Brain microvascular endothelial cell (primary cell): ENCODE measurements around the gene PEX5L.

Source experiments
- DNase-seq: peaks from one replicate; pipeline ENCODE4 v3.0.0-alpha.2; 2020
- H3K27ac ChIP-seq: fragments of 250-450 bp; sonication (Bioruptor Pico); 2 replicates; pipeline ENCODE4 v1.5.1; 2020; ENCODE audit warnings: mild to moderate bottlenecking, moderate library complexity
- H3K27me3 ChIP-seq: fragments of 250-450 bp; sonication (Bioruptor Pico); replicated peaks from 2 replicates; pipeline ENCODE4 v1.5.1; 2020; ENCODE audit warnings: mild to moderate bottlenecking
- H3K36me3 ChIP-seq: fragments of 250-450 bp; sonication (Bioruptor Pico); replicated peaks from 2 replicates; pipeline ENCODE4 v1.5.1; 2020; ENCODE audit warnings: mild to moderate bottlenecking
- H3K4me3 ChIP-seq: 2 replicates; pipeline ENCODE4 v1.5.1; 2011; ENCODE audit warnings: low read depth, mild to moderate bottlenecking, control low read depth, low read length, moderate library complexity
- in situ Hi-C: cut with HindIII; loops from 2 replicates; pipeline ENCODE4 v1.10.0; 2017; ENCODE audit warnings: low sequenced_read_pairs, low pct_ligation_motif_present
- TF ChIP-seq, protein P1 (sequence below): IDR thresholded peaks from 2 replicates; pipeline ENCODE4 v1.5.1; 2011; ENCODE audit warnings: low read depth, mild to moderate bottlenecking, moderate library complexity, low read length, control low read depth, inconsistent platforms; ENCODE audit errors: missing control alignments

The PEX5L gene, protein sequence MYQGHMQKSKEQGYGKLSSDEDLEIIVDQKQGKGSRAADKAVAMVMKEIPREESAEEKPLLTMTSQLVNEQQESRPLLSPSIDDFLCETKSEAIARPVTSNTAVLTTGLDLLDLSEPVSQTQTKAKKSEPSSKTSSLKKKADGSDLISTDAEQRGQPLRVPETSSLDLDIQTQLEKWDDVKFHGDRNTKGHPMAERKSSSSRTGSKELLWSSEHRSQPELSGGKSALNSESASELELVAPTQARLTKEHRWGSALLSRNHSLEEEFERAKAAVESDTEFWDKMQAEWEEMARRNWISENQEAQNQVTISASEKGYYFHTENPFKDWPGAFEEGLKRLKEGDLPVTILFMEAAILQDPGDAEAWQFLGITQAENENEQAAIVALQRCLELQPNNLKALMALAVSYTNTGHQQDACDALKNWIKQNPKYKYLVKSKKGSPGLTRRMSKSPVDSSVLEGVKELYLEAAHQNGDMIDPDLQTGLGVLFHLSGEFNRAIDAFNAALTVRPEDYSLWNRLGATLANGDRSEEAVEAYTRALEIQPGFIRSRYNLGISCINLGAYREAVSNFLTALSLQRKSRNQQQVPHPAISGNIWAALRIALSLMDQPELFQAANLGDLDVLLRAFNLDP

DNA sequence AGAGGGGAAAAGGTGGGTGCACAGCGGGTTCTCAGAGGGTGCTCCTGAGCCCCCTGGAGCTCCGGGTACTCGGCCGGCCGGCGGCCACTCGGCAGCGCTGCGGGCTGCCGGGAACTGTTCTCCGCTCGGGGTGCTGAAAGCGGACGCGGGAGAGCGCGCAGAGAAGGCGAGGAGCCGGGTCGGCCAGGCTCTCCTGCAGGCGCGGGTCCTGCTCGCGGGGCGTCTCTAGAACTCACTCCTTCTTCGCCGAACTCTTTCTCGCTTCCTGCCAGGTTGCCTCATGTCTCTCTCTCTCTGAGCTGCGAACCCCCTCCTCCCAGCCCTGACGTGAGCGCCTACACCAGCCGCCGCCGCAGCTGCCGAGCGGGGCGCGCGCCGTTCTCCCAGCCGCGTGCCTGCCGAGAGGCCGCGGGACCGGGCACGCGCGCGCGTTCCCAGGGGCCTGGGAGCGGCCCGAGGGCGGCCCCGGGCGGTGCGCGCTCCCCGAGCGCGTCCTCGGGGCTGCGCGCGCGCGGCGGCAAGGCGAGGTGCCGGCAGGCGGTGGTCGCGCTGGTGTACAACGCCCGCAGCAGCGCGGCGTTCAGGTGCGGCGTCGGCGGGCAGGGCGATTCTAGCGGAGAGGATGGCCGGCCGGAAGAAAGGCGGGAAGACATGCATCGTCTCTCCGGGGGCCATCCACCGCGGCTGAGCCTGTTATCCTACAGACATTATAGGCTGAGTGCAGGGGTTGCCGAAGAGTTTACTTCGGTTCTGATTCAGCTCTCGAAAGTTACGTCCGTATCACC is at the start of gene PEX5L:
Gene PEX5L, minus strand, starts transcription at position 267 of the 785 bp plus-strand sequence. CDS start 338 bp downstream, outside the sequence.
- Histone ChIP-seq H3K27ac (no peak within 1 kb of the TSS), H3K36me3 (no peaks in the 10 kb centered on the region), H3K4me3 (peak within 1 kb of the TSS; percentile 47), H3K27me3 (peaks cover 5% of the 10 kb centered on the region)
- in situ Hi-C loops, result no loop called here
- DNase-seq, result peak; percentile 30
- TF ChIP-seq, protein P1, sequence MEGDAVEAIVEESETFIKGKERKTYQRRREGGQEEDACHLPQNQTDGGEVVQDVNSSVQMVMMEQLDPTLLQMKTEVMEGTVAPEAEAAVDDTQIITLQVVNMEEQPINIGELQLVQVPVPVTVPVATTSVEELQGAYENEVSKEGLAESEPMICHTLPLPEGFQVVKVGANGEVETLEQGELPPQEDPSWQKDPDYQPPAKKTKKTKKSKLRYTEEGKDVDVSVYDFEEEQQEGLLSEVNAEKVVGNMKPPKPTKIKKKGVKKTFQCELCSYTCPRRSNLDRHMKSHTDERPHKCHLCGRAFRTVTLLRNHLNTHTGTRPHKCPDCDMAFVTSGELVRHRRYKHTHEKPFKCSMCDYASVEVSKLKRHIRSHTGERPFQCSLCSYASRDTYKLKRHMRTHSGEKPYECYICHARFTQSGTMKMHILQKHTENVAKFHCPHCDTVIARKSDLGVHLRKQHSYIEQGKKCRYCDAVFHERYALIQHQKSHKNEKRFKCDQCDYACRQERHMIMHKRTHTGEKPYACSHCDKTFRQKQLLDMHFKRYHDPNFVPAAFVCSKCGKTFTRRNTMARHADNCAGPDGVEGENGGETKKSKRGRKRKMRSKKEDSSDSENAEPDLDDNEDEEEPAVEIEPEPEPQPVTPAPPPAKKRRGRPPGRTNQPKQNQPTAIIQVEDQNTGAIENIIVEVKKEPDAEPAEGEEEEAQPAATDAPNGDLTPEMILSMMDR, result peak; percentile 9

DNA sequence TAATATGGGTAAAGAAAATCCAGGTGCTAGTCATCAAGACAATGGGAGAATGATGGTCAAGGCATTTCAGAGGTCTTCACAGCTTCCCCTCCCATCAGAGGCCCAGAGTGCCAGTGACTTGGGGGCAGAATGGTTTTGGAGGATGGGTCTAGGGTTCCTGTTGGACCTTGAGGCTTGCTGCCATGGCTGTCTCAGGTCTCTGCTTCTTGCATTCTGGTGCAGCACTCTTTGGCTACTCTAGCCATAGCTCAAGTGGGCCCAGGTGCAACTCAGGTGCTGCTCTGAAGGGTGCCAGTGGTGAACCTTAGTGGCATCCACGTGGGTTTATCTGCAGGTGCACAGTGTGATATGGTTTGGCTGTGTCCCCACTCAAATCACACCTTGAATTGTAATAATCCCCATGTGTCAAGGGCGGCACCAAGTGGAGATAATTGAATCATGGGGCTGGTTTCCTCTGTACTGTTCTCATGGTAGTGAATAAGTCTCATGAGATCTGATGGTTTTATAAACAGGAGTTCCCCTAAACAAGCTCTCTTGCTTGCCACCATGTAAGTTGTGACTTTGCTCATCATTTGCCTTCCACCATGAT is 48.5 kb upstream of the PEX5L start:
- no peak for DNase-seq
- Histone ChIP-seq H3K27me3 (no peaks in the 10 kb centered on the region), H3K4me3 (no peak overlapping the region), H3K27ac (no peak overlapping the region), H3K36me3 (no peaks in the 10 kb centered on the region)
- in situ Hi-C loops, result no loop called here
- TF ChIP-seq, protein P1, result no peak

DNA sequence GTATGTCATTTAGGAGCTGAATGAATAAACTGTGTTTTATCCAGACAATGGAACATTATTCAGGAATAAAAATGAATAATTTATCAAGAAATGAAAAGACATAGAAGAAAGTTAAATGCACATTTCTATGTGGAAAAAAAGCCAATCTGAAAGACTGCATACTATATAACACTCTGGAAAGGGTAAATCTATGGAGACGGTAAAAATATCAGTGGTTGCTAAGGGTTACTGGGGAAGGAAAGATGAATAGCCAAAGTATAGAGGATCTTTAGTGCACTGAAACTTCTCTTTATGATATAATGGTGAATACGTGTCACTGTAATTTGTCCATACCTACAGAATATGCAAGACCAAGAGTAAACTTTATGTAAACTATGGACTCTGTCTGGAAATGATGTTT is 46.0 kb upstream of the PEX5L start:
- no peaks in the 10 kb centered on the region for H3K36me3 ChIP-seq
- H3K27me3 ChIP-seq, result no peaks in the 10 kb centered on the region
- in situ Hi-C loops, result no loop called here
- TF ChIP-seq, protein P1, result no peak
- H3K27ac ChIP-seq, result no peak overlapping the region
- no peak overlapping the region for H3K4me3 ChIP-seq
- no peak for DNase-seq

DNA sequence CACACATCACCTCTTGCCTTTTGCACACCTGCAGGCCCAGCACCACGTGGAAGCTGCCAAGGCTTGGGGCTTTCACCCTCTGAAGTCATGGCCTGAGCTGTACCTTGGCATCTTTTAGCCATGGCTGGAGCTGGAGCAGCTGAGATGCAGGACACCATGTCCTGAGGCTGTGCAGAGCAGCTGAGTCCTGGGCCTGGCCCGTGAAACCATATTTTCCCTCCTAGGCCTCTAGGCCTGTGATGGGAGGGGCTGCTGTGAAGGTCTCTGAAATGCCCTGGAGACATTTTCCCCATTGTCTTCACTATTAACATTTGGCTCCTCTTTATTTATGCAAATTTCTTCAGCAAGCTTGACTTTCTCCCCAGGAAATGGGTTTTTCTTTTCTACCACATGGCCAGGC is 41.9 kb upstream of the PEX5L start:
- Histone ChIP-seq H3K27me3 (no peaks in the 10 kb centered on the region), H3K4me3 (no peak overlapping the region), H3K36me3 (no peaks in the 10 kb centered on the region), H3K27ac (no peak overlapping the region)
- DNase-seq, result no peak
- in situ Hi-C loops, result no loop called here
- TF ChIP-seq, protein P1, result no peak

DNA sequence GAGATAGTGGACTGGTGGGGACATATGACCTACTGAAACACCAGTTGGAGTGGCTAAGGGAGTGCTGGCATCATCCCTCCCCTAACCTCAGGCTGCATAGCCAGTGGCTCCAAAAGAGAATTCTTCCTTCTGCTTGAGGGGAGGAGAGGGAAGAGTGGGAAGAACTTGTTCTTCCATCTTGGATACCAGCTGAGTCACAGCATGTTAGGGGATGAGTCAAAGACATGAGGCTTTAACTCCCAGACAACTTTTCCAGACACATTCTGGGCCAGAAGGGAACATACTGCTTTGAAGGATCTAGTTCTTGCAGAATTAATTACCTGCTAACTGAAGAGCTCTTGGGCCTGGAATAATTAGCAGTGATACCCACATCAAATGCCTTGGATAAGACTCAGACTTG is 36.8 kb upstream of the PEX5L start:
- Histone ChIP-seq H3K36me3 (no peaks in the 10 kb centered on the region), H3K4me3 (no peak overlapping the region), H3K27me3 (no peaks in the 10 kb centered on the region), H3K27ac (no peak overlapping the region)
- DNase-seq, result no peak
- in situ Hi-C loops, result no loop called here
- TF ChIP-seq, protein P1, result no peak
